ENCODE results near the gene SCARF1. TPM values are rescaled to one million over a fixed set of nuclear protein-coding genes. Genes with fewer than 3 reads are reported as not detected.

SCARF1 gene
- total RNA-seq, 1 experiment from 2014 or later: 4.9 TPM

DNA sequence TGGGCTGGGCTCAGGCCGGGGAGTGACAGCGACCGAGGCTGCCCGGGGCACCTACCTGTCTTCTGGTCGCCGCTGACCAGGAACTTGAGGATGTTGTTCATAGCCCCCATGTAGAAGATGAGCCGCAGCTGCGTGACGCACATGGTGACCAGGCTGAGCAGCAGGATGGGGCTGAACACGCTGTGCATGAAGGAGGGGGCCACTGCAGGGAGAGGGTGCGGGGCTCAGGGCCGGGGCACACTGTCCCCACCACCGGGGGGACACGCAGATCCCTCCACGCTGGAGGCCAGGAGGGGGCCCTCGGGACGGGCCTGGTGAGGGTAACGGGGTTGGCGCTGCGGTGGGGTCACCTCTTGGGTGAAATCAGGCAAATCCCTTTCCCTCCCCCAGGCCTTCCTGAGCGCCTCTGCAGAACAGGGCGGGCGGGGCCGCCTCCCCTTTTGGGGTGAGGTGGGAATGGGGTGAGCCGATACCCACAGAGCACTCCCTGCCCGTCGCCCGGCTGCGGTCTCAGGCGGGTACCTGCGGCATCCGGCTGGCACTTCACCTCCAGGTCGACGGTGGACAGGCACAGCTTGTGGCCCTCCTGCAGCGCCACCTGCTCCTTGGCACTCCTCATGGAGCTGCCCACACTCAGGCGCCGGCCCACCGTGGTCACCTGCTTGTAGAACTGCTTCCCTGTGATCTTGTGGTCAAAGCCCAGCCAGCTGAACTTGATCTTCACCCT, 54.6 kb downstream of the SCARF1 start (continued):
- no peak for TF ChIP-seq SMAD3 (CRISPR knock-in tag; IDR thresholded peaks at IDR 0.05; ENCODE audit: borderline replicate concordance)

DNA sequence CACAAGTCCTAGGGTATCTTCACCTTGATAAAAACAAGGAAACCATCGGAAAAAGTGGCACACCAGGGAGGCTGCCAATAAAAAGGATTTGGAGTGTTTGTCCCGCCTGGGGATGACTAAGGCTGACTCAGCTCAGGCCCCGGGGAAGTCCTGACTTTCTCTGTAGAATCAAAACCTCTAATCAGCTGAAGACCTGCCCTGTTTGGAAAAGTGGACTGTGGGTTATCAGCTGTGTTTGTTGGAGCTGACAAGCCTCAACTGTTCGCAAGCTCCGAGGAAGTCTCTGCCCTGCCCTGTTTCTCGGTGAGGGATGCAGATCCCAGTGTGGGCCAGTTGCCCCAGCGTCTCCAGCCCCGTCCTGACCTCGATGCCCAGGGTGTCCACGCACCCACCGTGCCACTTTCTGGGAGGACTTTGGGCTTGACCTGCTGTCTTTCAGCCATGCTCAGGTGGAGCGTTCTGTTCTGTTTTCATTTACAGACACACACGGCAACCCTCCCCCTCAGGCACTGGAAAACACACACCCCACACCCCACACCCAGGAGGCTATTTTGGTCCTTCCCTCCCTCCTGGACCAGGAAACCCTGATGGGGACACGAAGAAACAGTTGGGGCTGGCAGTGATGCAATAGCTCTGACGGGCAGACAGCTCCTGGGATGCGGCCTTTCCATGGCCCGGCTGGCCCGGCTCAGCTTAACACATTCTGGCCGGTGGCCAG, 55.3 kb downstream of the SCARF1 start:
- no peaks in the 10 kb centered on the region for H3K36me3 Mint-ChIP-seq
- CTCF ChIA-PET: interaction anchor here (0.6 to 2.7 kb wide), 7 partner anchors 16 to 403 kb away, joined by 3 to 14 read pairs (median 4); partner anchors contain the start of gene RILP
- ATAC-seq (no peak), DNase-seq (ENCODE audit: low spot score) (no peak)
- H3K27me3 Mint-ChIP-seq (ENCODE audit: low read depth): no peaks in the 10 kb centered on the region
- no peak overlapping the region for H3K27ac Mint-ChIP-seq
- H3K4me1 Mint-ChIP-seq: peaks cover 29% of the 10 kb centered on the region
- H3K9me3 Mint-ChIP-seq: no peaks in the 10 kb centered on the region
- POLR2A ChIA-PET: no interaction called here
- H3K4me3 Mint-ChIP-seq: no peak overlapping the region
- TF ChIP-seq ZNF263 (CRISPR knock-in tag; IDR thresholded peaks at IDR 0.05; ENCODE audit: low read depth) (no peak), GABPB1 (CRISPR knock-in tag; IDR thresholded peaks at IDR 0.05) (peak; percentile 83), ZNF317 (CRISPR knock-in tag; IDR thresholded peaks at IDR 0.05; ENCODE audit: borderline replicate concordance, low read depth) (no peak), CREB1 (CRISPR knock-in tag; IDR thresholded peaks at IDR 0.05) (no peak)

DNA sequence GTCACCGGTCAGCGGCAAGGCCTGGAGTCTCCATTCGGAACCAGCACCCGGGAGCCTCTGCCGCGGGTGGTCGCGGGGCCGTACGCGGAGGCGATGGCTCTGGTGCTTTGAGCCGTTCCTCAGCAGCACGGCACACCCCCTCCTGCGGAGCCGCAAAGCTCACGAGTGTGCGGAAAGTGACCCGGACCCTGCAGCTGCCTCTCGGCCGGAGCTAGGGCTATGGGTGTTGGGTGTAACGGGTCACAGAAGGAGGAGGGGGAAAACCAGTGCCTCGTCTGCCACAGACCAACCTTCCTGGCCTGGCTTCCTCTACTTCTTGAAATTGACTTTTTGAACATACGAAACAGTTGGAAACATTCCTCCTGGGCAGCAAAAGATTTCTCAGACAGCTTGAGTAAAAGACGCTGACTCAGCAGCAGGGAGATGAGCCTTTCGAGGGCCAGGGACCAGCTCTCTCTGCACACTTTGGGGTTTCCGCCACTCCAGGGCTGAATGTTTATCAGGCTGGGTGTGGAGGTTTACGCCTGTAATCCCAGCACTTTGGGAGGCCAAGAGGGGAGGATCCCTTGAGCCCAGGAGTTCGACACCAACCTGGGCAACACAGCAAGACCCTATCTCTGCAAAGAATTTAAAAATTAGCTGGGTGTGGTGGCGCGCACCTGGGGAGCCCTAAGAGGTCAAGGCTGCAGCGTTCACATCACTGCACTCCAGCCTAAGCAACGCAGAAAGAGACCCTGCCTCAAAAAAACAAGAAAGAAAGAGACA, 56.5 kb downstream of the SCARF1 start:
- ATAC-seq (no peak), DNase-seq (ENCODE audit: low spot score) (no peak)
- Mint-ChIP-seq H3K27ac (peak overlapping the region; percentile 79), H3K4me3 (no peak overlapping the region), H3K27me3 (ENCODE audit: low read depth) (no peaks in the 10 kb centered on the region), H3K36me3 (no peaks in the 10 kb centered on the region), H3K4me1 (peaks cover 35% of the 10 kb centered on the region), H3K9me3 (no peaks in the 10 kb centered on the region)
- POLR2A ChIA-PET: no interaction called here
- CTCF ChIA-PET: interaction anchor here (0.8 to 2.7 kb wide), 5 partner anchors 15 to 80 kb away, joined by 3 to 14 read pairs (median 5); partner anchors contain the start of gene RILP
- TF ChIP-seq, protein P1, sequence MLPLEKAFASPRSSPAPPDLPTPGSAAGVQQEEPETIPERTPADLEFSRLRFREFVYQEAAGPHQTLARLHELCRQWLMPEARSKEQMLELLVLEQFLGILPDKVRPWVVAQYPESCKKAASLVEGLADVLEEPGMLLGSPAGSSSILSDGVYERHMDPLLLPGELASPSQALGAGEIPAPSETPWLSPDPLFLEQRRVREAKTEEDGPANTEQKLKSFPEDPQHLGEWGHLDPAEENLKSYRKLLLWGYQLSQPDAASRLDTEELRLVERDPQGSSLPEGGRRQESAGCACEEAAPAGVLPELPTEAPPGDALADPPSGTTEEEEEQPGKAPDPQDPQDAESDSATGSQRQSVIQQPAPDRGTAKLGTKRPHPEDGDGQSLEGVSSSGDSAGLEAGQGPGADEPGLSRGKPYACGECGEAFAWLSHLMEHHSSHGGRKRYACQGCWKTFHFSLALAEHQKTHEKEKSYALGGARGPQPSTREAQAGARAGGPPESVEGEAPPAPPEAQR (CRISPR knock-in tag; IDR thresholded peaks at IDR 0.05): no peak
- TF ChIP-seq, protein P2, sequence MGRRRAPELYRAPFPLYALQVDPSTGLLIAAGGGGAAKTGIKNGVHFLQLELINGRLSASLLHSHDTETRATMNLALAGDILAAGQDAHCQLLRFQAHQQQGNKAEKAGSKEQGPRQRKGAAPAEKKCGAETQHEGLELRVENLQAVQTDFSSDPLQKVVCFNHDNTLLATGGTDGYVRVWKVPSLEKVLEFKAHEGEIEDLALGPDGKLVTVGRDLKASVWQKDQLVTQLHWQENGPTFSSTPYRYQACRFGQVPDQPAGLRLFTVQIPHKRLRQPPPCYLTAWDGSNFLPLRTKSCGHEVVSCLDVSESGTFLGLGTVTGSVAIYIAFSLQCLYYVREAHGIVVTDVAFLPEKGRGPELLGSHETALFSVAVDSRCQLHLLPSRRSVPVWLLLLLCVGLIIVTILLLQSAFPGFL (CRISPR knock-in tag; IDR thresholded peaks at IDR 0.05; ENCODE audit: borderline replicate concordance): no peak
- peak; percentile 87 for TF ChIP-seq ZNF121 (CRISPR knock-in tag; IDR thresholded peaks at IDR 0.05)
- TF ChIP-seq, protein P3, sequence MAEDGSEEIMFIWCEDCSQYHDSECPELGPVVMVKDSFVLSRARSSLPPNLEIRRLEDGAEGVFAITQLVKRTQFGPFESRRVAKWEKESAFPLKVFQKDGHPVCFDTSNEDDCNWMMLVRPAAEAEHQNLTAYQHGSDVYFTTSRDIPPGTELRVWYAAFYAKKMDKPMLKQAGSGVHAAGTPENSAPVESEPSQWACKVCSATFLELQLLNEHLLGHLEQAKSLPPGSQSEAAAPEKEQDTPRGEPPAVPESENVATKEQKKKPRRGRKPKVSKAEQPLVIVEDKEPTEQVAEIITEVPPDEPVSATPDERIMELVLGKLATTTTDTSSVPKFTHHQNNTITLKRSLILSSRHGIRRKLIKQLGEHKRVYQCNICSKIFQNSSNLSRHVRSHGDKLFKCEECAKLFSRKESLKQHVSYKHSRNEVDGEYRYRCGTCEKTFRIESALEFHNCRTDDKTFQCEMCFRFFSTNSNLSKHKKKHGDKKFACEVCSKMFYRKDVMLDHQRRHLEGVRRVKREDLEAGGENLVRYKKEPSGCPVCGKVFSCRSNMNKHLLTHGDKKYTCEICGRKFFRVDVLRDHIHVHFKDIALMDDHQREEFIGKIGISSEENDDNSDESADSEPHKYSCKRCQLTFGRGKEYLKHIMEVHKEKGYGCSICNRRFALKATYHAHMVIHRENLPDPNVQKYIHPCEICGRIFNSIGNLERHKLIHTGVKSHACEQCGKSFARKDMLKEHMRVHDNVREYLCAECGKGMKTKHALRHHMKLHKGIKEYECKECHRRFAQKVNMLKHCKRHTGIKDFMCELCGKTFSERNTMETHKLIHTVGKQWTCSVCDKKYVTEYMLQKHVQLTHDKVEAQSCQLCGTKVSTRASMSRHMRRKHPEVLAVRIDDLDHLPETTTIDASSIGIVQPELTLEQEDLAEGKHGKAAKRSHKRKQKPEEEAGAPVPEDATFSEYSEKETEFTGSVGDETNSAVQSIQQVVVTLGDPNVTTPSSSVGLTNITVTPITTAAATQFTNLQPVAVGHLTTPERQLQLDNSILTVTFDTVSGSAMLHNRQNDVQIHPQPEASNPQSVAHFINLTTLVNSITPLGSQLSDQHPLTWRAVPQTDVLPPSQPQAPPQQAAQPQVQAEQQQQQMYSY (CRISPR knock-in tag; IDR thresholded peaks at IDR 0.05): peak; percentile 18; the same call in 1 of the 2 replicates
- TF ChIP-seq ZNF232 (CRISPR knock-in tag; IDR thresholded peaks at IDR 0.05): no peak

DNA sequence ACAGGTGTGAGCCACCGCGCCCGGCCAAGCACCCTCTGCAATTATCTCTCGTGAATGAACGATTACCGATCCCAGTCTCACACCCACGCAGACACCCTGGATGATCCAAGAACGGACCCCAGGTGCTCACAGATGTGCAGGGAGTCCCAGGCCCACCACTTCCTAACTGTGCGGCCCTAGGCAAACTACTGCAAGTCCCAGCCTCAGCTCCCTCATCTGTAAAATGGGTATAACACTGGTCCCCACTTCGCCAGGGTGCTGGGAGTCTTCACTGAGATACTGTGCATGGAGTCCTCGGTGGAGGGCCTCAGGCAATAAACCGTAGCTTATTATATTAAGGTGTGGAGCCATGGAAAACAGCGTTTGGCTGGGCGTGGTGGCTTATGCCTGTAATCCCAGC, 61.4 kb downstream of the SCARF1 start:
- peaks cover 5% of the 10 kb centered on the region; the same call in 1 of the 2 replicates for H3K36me3 Mint-ChIP-seq
- no peak for DNase-seq (ENCODE audit: low spot score)
- ChIA-PET CTCF (interaction anchor here (3.7 kb wide), 1 partner anchor 10 kb away, joined by 46 read pairs; no protein-coding TSS in a partner anchor), POLR2A (no interaction called here)
- H3K4me3 Mint-ChIP-seq: no peak overlapping the region
- H3K4me1 Mint-ChIP-seq: peaks cover 41% of the 10 kb centered on the region
- 0 out of 2 replicates have a peak overlapping the region, but pooled peaks have one; percentile 45 for H3K27ac Mint-ChIP-seq
- H3K9me3 Mint-ChIP-seq: no peaks in the 10 kb centered on the region
- ATAC-seq: no peak
- no peaks in the 10 kb centered on the region for H3K27me3 Mint-ChIP-seq (ENCODE audit: low read depth)
- TF ChIP-seq, protein P4, sequence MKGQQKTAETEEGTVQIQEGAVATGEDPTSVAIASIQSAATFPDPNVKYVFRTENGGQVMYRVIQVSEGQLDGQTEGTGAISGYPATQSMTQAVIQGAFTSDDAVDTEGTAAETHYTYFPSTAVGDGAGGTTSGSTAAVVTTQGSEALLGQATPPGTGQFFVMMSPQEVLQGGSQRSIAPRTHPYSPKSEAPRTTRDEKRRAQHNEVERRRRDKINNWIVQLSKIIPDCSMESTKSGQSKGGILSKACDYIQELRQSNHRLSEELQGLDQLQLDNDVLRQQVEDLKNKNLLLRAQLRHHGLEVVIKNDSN (CRISPR knock-in tag; IDR thresholded peaks at IDR 0.05): no peak
- TF ChIP-seq, protein P5, sequence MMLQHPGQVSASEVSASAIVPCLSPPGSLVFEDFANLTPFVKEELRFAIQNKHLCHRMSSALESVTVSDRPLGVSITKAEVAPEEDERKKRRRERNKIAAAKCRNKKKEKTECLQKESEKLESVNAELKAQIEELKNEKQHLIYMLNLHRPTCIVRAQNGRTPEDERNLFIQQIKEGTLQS (CRISPR knock-in tag; conservative IDR thresholded peaks at IDR 0.05): no peak
- TF ChIP-seq JUN (CRISPR knock-in tag; IDR thresholded peaks at IDR 0.05) (no peak), ZNF219 (CRISPR knock-in tag; IDR thresholded peaks at IDR 0.05; ENCODE audit: borderline replicate concordance) (no peak), NR1H2 (CRISPR knock-in tag; IDR thresholded peaks at IDR 0.05) (no peak)
- TF ChIP-seq, protein P6, sequence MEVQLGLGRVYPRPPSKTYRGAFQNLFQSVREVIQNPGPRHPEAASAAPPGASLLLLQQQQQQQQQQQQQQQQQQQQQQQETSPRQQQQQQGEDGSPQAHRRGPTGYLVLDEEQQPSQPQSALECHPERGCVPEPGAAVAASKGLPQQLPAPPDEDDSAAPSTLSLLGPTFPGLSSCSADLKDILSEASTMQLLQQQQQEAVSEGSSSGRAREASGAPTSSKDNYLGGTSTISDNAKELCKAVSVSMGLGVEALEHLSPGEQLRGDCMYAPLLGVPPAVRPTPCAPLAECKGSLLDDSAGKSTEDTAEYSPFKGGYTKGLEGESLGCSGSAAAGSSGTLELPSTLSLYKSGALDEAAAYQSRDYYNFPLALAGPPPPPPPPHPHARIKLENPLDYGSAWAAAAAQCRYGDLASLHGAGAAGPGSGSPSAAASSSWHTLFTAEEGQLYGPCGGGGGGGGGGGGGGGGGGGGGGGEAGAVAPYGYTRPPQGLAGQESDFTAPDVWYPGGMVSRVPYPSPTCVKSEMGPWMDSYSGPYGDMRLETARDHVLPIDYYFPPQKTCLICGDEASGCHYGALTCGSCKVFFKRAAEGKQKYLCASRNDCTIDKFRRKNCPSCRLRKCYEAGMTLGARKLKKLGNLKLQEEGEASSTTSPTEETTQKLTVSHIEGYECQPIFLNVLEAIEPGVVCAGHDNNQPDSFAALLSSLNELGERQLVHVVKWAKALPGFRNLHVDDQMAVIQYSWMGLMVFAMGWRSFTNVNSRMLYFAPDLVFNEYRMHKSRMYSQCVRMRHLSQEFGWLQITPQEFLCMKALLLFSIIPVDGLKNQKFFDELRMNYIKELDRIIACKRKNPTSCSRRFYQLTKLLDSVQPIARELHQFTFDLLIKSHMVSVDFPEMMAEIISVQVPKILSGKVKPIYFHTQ (CRISPR knock-in tag; IDR thresholded peaks at IDR 0.05): no peak
